NAMALWA (cell line): ENCODE measurements around the gene SLAMF6.
"Not testable (repeated sequence)": the region's sequence is repeated elsewhere in the genome, so short reads cannot be mapped to it uniquely, and the experiment has no call there.

Experiments
- DNase-seq: peaks from one replicate; pipeline ENCODE4 v3.0.0-alpha.2; 2015; ENCODE audit warnings: low spot score

Gene SLAMF6

DNA sequence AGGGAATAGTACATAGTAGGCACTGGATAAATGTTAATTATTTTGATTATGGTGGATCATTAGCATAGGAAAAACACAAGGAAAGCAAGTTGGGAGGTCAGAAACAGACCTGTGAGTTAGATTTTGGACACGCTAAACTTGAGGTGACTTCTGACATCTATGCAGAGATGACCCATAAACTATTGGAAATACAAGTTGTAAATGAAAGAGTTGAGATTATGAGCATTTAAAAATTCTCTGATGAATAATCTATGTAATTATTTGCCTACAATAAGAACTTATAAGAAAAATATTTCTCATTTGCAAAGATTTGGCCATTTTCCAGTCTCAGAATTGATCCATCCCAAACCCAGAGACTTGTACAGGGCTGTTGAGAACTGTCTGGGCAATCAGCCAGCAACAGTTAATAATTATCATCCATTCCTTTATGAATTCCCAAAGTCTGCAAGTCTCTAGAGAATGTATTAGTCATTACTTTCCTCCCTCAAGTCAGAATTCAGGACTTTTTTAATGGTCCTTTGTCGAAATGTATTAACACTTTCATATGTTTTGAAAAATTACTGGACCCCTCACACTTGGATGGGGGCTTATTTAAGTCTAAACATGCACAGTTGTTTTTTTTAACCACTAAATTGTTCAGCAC, 19.4 kb upstream of the SLAMF6 start:
- DNase-seq: no peak

GRCh38 chr1:160541622-160542302, 18.7 kb upstream of the SLAMF6 start:
- peak; percentile 19 for DNase-seq

DNA sequence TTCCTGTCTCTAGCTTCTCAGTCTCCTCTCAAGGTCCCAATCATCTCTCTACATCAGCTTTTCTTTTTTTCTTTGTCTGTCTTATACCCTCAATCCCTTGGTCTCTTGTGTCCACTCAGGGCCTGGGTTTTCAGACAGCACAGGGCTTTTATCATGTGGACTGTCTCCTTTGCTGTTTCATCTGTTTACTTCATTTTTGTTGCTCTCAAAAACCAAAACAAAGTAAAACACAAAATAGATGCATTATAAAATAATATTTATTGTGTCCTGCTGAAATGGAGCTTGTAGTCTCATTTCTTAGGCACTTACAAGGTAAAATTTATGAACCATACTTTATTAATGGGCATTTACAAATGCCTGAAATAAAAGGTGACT, 17.8 kb upstream of the SLAMF6 start:
- DNase-seq: no peak

- peak; percentile 97 for DNase-seq
Measured at GRCh38 chr1:160539990-160540858, 17.2 kb upstream of the SLAMF6 start.

- DNase-seq: peak; percentile 21
Measured at GRCh38 chr1:160539684-160539989, 16.6 kb upstream of the SLAMF6 start.

DNA sequence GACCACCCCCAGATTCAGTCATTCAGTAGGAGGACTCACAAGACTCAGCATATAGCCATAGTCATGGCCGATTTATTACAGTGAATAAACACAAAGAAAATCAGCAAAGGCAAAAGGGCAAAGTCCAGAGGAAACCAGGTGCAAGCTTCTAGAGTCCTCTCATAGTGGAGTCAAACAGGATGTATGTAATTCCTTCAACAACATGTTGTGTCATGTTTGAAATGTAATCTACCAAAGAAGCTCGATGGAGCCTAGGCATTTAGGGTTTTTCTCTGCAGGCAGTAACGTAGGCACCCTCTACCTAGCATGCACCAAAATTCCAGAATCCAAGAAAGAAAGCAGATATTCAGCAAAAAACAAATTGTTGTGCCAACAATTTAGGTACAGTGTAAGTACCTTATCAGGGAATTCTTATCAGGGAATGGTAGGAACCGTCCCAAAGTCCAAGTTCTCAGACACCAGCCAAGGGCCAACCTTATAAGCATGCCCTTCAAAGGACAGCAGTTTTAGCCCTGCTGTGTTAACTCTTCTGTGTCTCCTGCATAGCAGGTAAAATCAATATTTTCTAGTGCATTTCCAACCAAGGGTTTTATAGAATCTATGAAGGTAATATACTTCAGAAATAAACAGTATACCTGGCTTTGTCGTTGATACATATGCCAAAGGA, 16.1 kb upstream of the SLAMF6 start:
- peak; percentile 39 for DNase-seq

- DNase-seq: no peak
Measured at GRCh38 chr1:160537714-160538665, 14.9 kb upstream of the SLAMF6 start.

GRCh38 chr1:160534823-160535605, 12.0 kb upstream of the SLAMF6 start:
- DNase-seq: peak; percentile 84

GRCh38 chr1:160532557-160532813, 9.4 kb upstream of the SLAMF6 start:
- DNase-seq: not testable (repeated sequence)

- DNase-seq: not testable (repeated sequence)
Measured at GRCh38 chr1:160531809-160532556, 8.9 kb upstream of the SLAMF6 start.

DNA sequence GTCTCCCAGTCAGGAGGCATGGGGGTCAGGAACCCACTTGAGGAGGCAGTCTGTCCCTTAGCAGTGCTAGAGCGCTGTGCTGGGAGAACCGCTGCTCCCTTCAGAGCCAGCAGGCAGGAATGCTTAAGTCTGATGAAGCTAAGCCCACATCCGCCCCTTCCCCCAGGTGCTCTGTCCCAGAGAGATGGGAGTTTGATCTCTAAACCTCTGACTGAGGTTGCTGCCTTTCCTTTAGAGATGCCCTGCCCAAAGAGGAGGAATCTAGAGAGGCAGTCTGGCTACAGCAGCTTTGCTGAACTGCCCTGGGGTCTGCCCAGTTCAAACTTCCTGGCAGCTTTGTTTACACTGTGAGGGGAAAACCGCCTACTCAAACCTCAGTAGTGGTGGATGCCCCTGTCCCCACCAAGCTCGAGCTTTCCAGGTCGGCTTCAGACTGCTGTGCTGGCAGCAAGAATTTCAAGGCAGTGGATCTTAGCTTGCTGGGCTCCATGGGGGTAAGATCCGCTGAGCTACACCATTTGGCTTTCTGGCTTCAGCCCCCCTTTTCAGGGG, 6.4 kb upstream of the SLAMF6 start:
- not testable (repeated sequence) for DNase-seq

- DNase-seq: not testable (repeated sequence)
Measured at GRCh38 chr1:160523789-160524188, 734 bp upstream of the SLAMF6 start.

DNA sequence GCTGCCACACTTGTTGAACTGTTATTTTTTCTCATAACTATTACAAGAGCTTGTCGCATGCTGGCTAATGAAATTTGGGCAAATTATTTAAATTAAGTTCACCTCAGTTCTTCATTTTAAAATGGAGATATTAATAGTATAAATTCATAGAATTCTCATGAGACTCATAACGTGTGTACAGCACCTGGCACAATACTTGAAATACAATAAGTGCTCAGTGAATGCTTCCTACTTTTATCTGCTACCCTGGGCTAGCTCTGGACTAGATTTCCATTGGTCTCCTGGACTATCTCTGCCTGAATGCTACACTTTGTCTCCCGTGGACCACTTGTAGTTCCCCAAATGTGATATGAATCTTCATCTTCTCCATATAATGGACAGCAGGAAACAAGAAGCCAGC, 919 bp downstream of the SLAMF6 start:
- DNase-seq: peak; percentile 68

DNA sequence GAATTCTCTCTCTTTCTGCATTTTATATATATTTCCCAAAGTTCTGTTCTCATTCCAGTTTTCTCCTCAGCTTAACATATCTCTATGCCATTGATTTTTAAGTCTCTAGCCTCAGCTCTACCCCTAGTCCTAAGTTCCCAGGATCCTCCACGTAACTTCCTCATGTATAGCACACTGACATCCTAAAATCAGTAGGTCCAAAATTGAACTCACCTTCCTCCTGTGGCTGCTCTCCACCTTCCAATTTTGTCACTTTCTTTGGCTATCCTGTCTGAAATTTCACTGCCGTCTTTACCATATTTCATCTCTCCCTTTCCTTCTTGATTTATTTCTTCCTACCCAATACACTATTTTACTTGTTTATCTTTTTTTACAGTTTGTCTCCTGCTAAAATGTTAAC, 1.5 kb downstream of the SLAMF6 start:
- peak; percentile 57 for DNase-seq

DNA sequence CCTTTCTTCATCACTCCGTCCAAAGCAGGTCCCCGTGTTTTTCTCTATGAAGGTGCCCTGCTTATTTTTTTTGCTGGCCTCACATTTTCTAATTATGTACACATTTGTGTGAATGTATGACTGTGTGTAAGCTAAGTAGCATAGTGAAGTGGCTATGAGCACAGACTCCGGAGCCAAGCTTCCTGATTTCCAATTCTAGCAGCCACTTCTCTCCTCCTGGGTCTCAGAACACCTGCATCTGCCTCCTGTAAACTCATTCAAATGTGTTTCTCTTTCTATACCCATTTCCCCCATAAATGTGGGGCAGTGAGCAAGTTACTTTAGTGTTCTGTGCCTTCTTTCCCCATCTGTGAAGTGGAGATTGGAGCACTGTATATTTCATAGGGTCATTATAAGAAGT, 2.1 kb downstream of the SLAMF6 start:
- peak; percentile 91 for DNase-seq

DNA sequence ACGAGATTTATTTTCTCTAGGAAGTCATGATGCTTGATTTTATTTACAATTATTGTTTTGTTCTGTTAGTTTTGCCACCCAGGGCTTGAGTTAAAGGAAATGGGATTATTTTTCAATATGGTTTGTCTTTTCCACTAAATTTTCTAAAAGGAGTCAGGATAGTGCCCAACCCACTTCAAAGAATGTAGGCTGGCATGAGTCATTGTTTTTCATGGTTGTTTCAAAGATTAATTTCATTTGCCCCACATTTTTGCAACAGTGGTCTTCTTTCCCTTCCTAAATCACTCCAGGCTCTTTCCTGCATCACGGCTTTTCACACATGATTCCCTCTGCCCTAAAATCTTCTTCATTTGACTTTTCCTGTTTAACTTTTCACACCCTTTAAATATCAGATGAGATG, 2.5 kb downstream of the SLAMF6 start:
- DNase-seq: no peak

GRCh38 chr1:160519642-160520435, 3.2 kb downstream of the SLAMF6 start:
- peak; percentile 90 for DNase-seq

- not testable (repeated sequence) for DNase-seq
Measured at GRCh38 chr1:160517519-160517918, 5.5 kb downstream of the SLAMF6 start.

DNA sequence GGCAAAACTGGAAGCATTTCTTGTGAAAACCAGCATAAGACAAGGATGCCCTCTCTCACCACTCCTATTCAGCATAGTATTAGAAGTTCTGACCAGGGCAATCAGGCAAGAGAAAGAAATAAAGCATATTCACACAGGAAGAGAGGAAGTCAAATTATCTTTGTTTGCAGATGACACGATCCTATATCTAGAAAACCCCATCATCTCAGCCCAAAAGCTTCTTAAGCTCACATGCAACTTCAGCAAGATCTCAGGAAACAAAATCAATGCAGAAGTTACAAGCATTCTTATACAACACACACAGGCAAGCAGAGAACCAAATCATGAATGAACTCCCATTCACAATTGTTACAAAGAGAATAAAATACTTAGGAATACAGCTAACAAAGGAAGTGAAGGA, 7.1 kb downstream of the SLAMF6 start:
- not testable (repeated sequence) for DNase-seq
